Neural progenitor cell (in vitro differentiated cells): Measurements from ENCODE around the gene MORN5.

Source experiments
- EZH2 ChIP-seq: fragments of 200-600 bp; sonication (generic); IDR thresholded peaks from 2 replicates; pipeline ENCODE4 v1.6.1; 2017; ENCODE audit warnings: antibody characterized with exemption, mild to moderate bottlenecking, moderate library complexity
- EZH2phosphoT487 ChIP-seq: fragments of 200-600 bp; sonication (generic); IDR thresholded peaks from 2 replicates; pipeline ENCODE4 v1.6.1; 2017; ENCODE audit warnings: antibody characterized with exemption
- TF ChIP-seq, protein P1 (sequence below): fragments of 200-600 bp; sonication (generic); IDR thresholded peaks from 2 replicates; pipeline ENCODE4 v1.5.1; 2017; ENCODE audit warnings: antibody characterized with exemption, mild to moderate bottlenecking

DNA sequence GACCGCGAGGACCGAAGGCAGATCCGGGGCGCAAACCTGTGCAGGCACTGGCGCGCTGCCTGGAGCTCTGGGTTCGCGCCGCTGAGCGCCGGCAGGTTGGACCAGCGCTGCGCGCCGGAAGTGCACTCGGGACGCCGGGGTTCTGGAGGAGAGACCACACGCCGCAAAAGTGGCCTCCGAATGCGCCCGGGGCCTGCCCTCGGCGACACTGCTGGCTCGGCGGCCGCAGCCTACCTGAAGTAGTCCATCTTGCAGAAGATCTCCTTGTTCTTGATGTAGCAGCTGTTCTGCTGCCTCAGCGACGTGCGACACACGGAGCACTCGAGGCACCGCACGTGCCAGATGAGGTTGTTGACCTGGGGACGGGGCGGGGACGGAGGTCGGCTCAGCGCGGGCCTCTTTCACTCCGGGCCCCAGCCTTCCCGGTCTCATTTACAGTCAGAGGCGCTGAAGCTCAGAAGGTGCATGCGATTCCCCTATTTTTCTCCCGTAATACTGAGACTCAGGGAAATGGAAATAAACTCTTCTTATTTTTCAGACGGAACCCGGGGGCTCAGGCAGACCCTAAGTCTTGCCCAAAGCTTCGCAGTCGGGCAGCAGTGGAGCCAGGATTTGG is 66.5 kb downstream of the MORN5 start:
- TF ChIP-seq, protein P1, sequence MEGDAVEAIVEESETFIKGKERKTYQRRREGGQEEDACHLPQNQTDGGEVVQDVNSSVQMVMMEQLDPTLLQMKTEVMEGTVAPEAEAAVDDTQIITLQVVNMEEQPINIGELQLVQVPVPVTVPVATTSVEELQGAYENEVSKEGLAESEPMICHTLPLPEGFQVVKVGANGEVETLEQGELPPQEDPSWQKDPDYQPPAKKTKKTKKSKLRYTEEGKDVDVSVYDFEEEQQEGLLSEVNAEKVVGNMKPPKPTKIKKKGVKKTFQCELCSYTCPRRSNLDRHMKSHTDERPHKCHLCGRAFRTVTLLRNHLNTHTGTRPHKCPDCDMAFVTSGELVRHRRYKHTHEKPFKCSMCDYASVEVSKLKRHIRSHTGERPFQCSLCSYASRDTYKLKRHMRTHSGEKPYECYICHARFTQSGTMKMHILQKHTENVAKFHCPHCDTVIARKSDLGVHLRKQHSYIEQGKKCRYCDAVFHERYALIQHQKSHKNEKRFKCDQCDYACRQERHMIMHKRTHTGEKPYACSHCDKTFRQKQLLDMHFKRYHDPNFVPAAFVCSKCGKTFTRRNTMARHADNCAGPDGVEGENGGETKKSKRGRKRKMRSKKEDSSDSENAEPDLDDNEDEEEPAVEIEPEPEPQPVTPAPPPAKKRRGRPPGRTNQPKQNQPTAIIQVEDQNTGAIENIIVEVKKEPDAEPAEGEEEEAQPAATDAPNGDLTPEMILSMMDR, result no peak
- TF ChIP-seq EZH2, result peak; percentile 97
- peak; percentile 95 for TF ChIP-seq EZH2phosphoT487
